Astrocyte (in vitro differentiated cells and primary cell): ENCODE results near the gene RFTN1.

ENCODE experiments used
- EZH2 ChIP-seq: IDR thresholded peaks from 2 replicates; pipeline ENCODE4 v1.6.1; 2012; ENCODE audit warnings: mild to moderate bottlenecking, low read length, inconsistent platforms; ENCODE audit not compliant: insufficient read depth
- TF ChIP-seq, protein P1 (sequence below): IDR thresholded peaks from 2 replicates; pipeline ENCODE4 v1.5.1; 2011; ENCODE audit warnings: low read depth, mild to moderate bottlenecking, inconsistent platforms, low read length, moderate library complexity; ENCODE audit not compliant: insufficient read depth

DNA sequence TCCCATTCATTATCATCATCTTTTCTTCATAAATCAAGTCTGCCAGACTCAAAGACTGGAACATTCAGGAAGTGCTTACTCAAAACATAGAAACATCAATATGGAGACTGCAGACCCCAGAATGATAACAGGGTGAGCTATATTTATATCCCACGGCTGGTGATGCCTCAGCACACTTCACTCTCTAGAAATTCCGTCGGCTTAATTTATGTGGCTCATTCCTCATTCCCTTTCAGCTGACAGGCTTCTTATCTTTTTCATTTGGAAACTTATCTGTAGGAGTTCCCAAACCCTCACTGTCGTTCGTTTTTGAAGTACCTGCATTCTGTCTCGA is 45.5 kb downstream of the RFTN1 start:
- TF ChIP-seq EZH2, result no peak
- TF ChIP-seq, protein P1, sequence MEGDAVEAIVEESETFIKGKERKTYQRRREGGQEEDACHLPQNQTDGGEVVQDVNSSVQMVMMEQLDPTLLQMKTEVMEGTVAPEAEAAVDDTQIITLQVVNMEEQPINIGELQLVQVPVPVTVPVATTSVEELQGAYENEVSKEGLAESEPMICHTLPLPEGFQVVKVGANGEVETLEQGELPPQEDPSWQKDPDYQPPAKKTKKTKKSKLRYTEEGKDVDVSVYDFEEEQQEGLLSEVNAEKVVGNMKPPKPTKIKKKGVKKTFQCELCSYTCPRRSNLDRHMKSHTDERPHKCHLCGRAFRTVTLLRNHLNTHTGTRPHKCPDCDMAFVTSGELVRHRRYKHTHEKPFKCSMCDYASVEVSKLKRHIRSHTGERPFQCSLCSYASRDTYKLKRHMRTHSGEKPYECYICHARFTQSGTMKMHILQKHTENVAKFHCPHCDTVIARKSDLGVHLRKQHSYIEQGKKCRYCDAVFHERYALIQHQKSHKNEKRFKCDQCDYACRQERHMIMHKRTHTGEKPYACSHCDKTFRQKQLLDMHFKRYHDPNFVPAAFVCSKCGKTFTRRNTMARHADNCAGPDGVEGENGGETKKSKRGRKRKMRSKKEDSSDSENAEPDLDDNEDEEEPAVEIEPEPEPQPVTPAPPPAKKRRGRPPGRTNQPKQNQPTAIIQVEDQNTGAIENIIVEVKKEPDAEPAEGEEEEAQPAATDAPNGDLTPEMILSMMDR, result no peak
